ENCODE results near the gene ARHGAP12.

GRCh38 chr10:31765541-31765940 is 163.1 kb downstream of the ARHGAP12 start:
- no peak for TF ChIP-seq CTCF (conservative IDR thresholded peaks at IDR 0.05 in 1 of 2, IDR thresholded peaks at IDR 0.05 in 1 of 2; ENCODE audit: extremely low read depth in 1 of 2, insufficient read depth in 1 of 2, low read depth in 1 of 2, low read length in 2 of 2)
- TF ChIP-seq EZH2 (IDR thresholded peaks at IDR 0.05; ENCODE audit: borderline replicate concordance, low read length) = no peak

Data from mammary epithelial cell (primary cell).